Trophoblast cell (in vitro differentiated cells and primary cell): Measurements from ENCODE around the gene CNKSR2.

Source experiments
- DNase-seq, 2 donors: peaks; one replicate each; pipeline ENCODE4 v3.0.0-alpha.2; 2016
- H2AFZ ChIP-seq: 2 replicates; pipeline ENCODE4 v1.6.1; 2013; ENCODE audit warnings: low read length, moderate library complexity, mild to moderate bottlenecking; ENCODE audit not compliant: insufficient read depth, poor library complexity
- H2AK5ac ChIP-seq: 2 replicates; pipeline ENCODE4 v1.6.1; 2013; ENCODE audit warnings: mild to moderate bottlenecking, low read length
- H2BK120ac ChIP-seq: 2 replicates; pipeline ENCODE4 v1.6.1; 2013; ENCODE audit warnings: low read length, mild to moderate bottlenecking, moderate library complexity; ENCODE audit not compliant: insufficient read depth, poor library complexity
- H2BK12ac ChIP-seq: 2 replicates; pipeline ENCODE4 v1.6.1; 2013; ENCODE audit warnings: mild to moderate bottlenecking, low read length, moderate library complexity
- H2BK5ac ChIP-seq: 2 replicates; pipeline ENCODE4 v1.6.1; 2013; ENCODE audit warnings: low read length, low read depth, moderate library complexity, mild to moderate bottlenecking; ENCODE audit not compliant: poor library complexity
- H3K14ac ChIP-seq: 2 replicates; pipeline ENCODE4 v1.6.1; 2013; ENCODE audit warnings: mild to moderate bottlenecking, low read length
- H3K18ac ChIP-seq: 2 replicates; pipeline ENCODE4 v1.6.1; 2013; ENCODE audit warnings: mild to moderate bottlenecking, low read length
- H3K23ac ChIP-seq: 2 replicates; pipeline ENCODE4 v1.6.1; 2013; ENCODE audit warnings: low read length
- H3K27ac ChIP-seq: 2 replicates; pipeline ENCODE4 v1.5.1; 2013; ENCODE audit warnings: low read depth, mild to moderate bottlenecking, inconsistent platforms, low read length, moderate library complexity
- H3K27me3 ChIP-seq: 2 replicates; pipeline ENCODE4 v1.6.1; 2013; ENCODE audit warnings: inconsistent platforms, mild to moderate bottlenecking, low read length, moderate library complexity; ENCODE audit not compliant: insufficient read depth
- H3K36me3 ChIP-seq, 2 experiments: 1 replicate in 1 of 2; 2 replicates in 1 of 2; pipeline ENCODE4 v1.6.1; 2013; ENCODE audit warnings: low read length in 2 of 2, mild to moderate bottlenecking in 2 of 2, moderate library complexity in 1 of 2; ENCODE audit not compliant: insufficient read depth in 2 of 2, control insufficient read depth in 1 of 2
- H3K4ac ChIP-seq: 2 replicates; pipeline ENCODE4 v1.6.1; 2013; ENCODE audit warnings: low read depth, mild to moderate bottlenecking, low read length, moderate library complexity
- H3K4me1 ChIP-seq, 2 experiments: 1 replicate in 1 of 2; 2 replicates in 1 of 2; pipeline ENCODE4 v1.6.1; 2013; ENCODE audit warnings: low read length in 2 of 2, mild to moderate bottlenecking in 2 of 2, moderate library complexity in 1 of 2; ENCODE audit not compliant: insufficient read depth in 2 of 2, control insufficient read depth in 1 of 2
- H3K4me2 ChIP-seq: 2 replicates; pipeline ENCODE4 v1.6.1; 2013; ENCODE audit warnings: inconsistent platforms, mild to moderate bottlenecking, low read length, moderate library complexity
- H3K4me3 ChIP-seq: 2 replicates; pipeline ENCODE4 v1.5.1; 2013; ENCODE audit warnings: mild to moderate bottlenecking, low read depth, low read length, inconsistent platforms
- H3K79me1 ChIP-seq: one replicate; pipeline ENCODE4 v1.6.1; 2013; ENCODE audit warnings: low read length
- H3K79me2 ChIP-seq: 2 replicates; pipeline ENCODE4 v1.6.1; 2013; ENCODE audit warnings: low read length, mild to moderate bottlenecking; ENCODE audit not compliant: control insufficient read depth, insufficient read depth, poor library complexity
- H3K9ac ChIP-seq: 2 replicates; pipeline ENCODE4 v1.6.1; 2013; ENCODE audit warnings: mild to moderate bottlenecking, low read length
- H3K9me3 ChIP-seq: 2 replicates; pipeline ENCODE4 v1.6.1; 2013; ENCODE audit warnings: low read depth, mild to moderate bottlenecking, control low read depth, inconsistent platforms, low read length; ENCODE audit not compliant: insufficient read depth
- H4K12ac ChIP-seq: 2 replicates; pipeline ENCODE4 v1.6.1; 2013; ENCODE audit warnings: low read depth, mild to moderate bottlenecking, low read length, moderate library complexity
- H4K8ac ChIP-seq: 2 replicates; pipeline ENCODE4 v1.6.1; 2013; ENCODE audit warnings: low read depth, mild to moderate bottlenecking, low read length, moderate library complexity
- H4K91ac ChIP-seq: one replicate; pipeline ENCODE4 v1.6.1; 2013; ENCODE audit warnings: low read depth, mild to moderate bottlenecking, low read length, moderate library complexity
- WGBS: extraction: QIAGEN DNeasy Blood & Tissue Kit; methylation state at CpG from one replicate; pipeline ENCODE4 v1.1.7; 2013; ENCODE audit warnings: missing lambda C conversion rate; ENCODE audit not compliant: insufficient read length, insufficient coverage; ENCODE audit errors: extremely low coverage; 5-methylcytosine and 5-hydroxymethylcytosine counted together

Gene CNKSR2

GRCh38 chrX:21683941-21684340 lies 309.7 kb downstream of the CNKSR2 start:
- H3K36me3 ChIP-seq, result no peaks in the 10 kb centered on the region
- WGBS, result no CpG with 5 or more reads among the region's 1 CpG
- no peak overlapping the region for H3K4me3 ChIP-seq

GRCh38 chrX:21691512-21692018 lies 317.3 kb downstream of the CNKSR2 start:
- no CpG with 5 or more reads among the region's 3 CpGs for whole genome bisulfite sequencing
- Histone ChIP-seq H3K14ac (no peak overlapping the region), H3K36me3 (no peaks in the 10 kb centered on the region), H2BK12ac (no peak overlapping the region), H3K4ac (no peak overlapping the region), H4K12ac (no peak overlapping the region), H2AFZ (no peak overlapping the region), H2BK5ac (no peak overlapping the region), H3K79me1 (no peaks in the 10 kb centered on the region), H3K18ac (no peak overlapping the region), H3K4me1 (no peaks in the 10 kb centered on the region), H3K9me3 (no peaks in the 10 kb centered on the region), H4K91ac (no peak overlapping the region), H3K9ac (no peak overlapping the region), H3K4me2 (no peak overlapping the region), H3K27me3 (no peaks in the 10 kb centered on the region), H2AK5ac (no peak overlapping the region), H3K27ac (no peak overlapping the region), H4K8ac (no peak overlapping the region), H3K4me3 (no peak overlapping the region), H3K23ac (no peak overlapping the region), H2BK120ac (no peak overlapping the region), H3K79me2 (no peaks in the 10 kb centered on the region)
- DNase-seq, result no peak

More at GRCh38 chrX:21683941-21684340, 309.7 kb downstream of the CNKSR2 start:
- Histone ChIP-seq H4K12ac (no peak overlapping the region), H3K4ac (no peak overlapping the region), H3K9me3 (no peaks in the 10 kb centered on the region), H2BK120ac (no peak overlapping the region), H2BK12ac (no peak overlapping the region), H3K14ac (no peak overlapping the region), H3K27me3 (no peaks in the 10 kb centered on the region), H3K79me2 (no peaks in the 10 kb centered on the region), H4K8ac (no peak overlapping the region), H4K91ac (no peak overlapping the region), H3K4me2 (no peak overlapping the region), H2AK5ac (no peak overlapping the region), H3K18ac (no peak overlapping the region), H3K4me1 (no peaks in the 10 kb centered on the region), H3K79me1 (no peaks in the 10 kb centered on the region), H2AFZ (no peak overlapping the region), H2BK5ac (no peak overlapping the region), H3K9ac (no peak overlapping the region), H3K27ac (no peak overlapping the region), H3K23ac (no peak overlapping the region)
- DNase-seq, result no peak

GRCh38 chrX:21698272-21698671 lies 324.1 kb downstream of the CNKSR2 start:
- H2AK5ac ChIP-seq, result no peak overlapping the region
- H4K91ac ChIP-seq, result no peak overlapping the region
- H3K36me3 ChIP-seq, result no peaks in the 10 kb centered on the region
- H2AFZ ChIP-seq, result no peak overlapping the region
- H3K9me3 ChIP-seq, result no peaks in the 10 kb centered on the region
- no peak overlapping the region for H4K8ac ChIP-seq
- DNase-seq, result no peak
- no peak overlapping the region for H2BK5ac ChIP-seq
- no peaks in the 10 kb centered on the region for H3K27me3 ChIP-seq
- H4K12ac ChIP-seq, result no peak overlapping the region
- no peak overlapping the region for H3K4me3 ChIP-seq
- no peak overlapping the region for H3K27ac ChIP-seq
- WGBS, result no CpG with 5 or more reads among the region's 4 CpGs
- no peak overlapping the region for H2BK12ac ChIP-seq
- no peak overlapping the region for H3K4ac ChIP-seq
- no peaks in the 10 kb centered on the region for H3K79me2 ChIP-seq
- no peaks in the 10 kb centered on the region for H3K79me1 ChIP-seq
- no peak overlapping the region for H3K14ac ChIP-seq
- H2BK120ac ChIP-seq, result no peak overlapping the region
- H3K9ac ChIP-seq, result no peak overlapping the region
- H3K4me1 ChIP-seq, result no peaks in the 10 kb centered on the region
- no peak overlapping the region for H3K23ac ChIP-seq
- H3K18ac ChIP-seq, result no peak overlapping the region
- no peak overlapping the region for H3K4me2 ChIP-seq

GRCh38 chrX:21699136-21699535 lies 324.9 kb downstream of the CNKSR2 start:
- H3K36me3 ChIP-seq, result no peaks in the 10 kb centered on the region
- no peak overlapping the region for H2AK5ac ChIP-seq
- H4K91ac ChIP-seq, result no peak overlapping the region
- no peak overlapping the region for H3K9ac ChIP-seq
- no peak overlapping the region for H2BK120ac ChIP-seq
- no peaks in the 10 kb centered on the region for H3K9me3 ChIP-seq
- no peaks in the 10 kb centered on the region for H3K79me1 ChIP-seq
- WGBS, result no CpG with 5 or more reads among the region's 3 CpGs
- no peaks in the 10 kb centered on the region for H3K27me3 ChIP-seq
- H2BK5ac ChIP-seq, result no peak overlapping the region
- DNase-seq, result no peak
- no peak overlapping the region for H4K8ac ChIP-seq
- H3K27ac ChIP-seq, result no peak overlapping the region
- no peaks in the 10 kb centered on the region for H3K79me2 ChIP-seq
- H2BK12ac ChIP-seq, result no peak overlapping the region
- H3K23ac ChIP-seq, result no peak overlapping the region
- H2AFZ ChIP-seq, result no peak overlapping the region
- H3K18ac ChIP-seq, result no peak overlapping the region
- no peak overlapping the region for H3K4ac ChIP-seq
- no peak overlapping the region for H3K4me3 ChIP-seq
- H3K4me1 ChIP-seq, result no peaks in the 10 kb centered on the region
- H3K14ac ChIP-seq, result no peak overlapping the region
- H4K12ac ChIP-seq, result no peak overlapping the region
- H3K4me2 ChIP-seq, result no peak overlapping the region
